ENCODE results near the gene USP36. TPM values are rescaled to one million over a fixed set of nuclear protein-coding genes. Genes with fewer than 3 reads are reported as not detected.

The USP36 gene
- total and polyA plus RNA-seq, 9 of the 15 experiments (the other 6 are each of a cell fraction or from before 2014, with no cell fraction given) = 6.4 to 72.8 (median 22.5) TPM

- TF ChIP-seq RBM15 (IDR thresholded peaks at IDR 0.05; ENCODE audit: insufficient read depth, low read length) (no peak), E2F6 (IDR thresholded peaks at IDR 0.05; ENCODE audit: borderline replicate concordance in 1 of 2, extremely low read depth in 1 of 2, insufficient read depth in 1 of 2, insufficient read length in 1 of 2, low read depth in 1 of 2, low read length in 1 of 2, poor library complexity in 1 of 2, severe bottlenecking in 1 of 2) (no peak), CBX2 (IDR thresholded peaks at IDR 0.05; ENCODE audit: insufficient read depth, low read length, poor library complexity, severe bottlenecking) (no peak), DLX4 (CRISPR knock-in tag; IDR thresholded peaks at IDR 0.05) (no peak), UBTF (IDR thresholded peaks at IDR 0.05; ENCODE audit: borderline replicate concordance in 1 of 2, low read depth in 2 of 2, low read length in 2 of 2) (no peak)
These were observed 35.8 kb downstream of the USP36 start (continued) for GRCh38 chr17:78804777-78805176.

Data from K562 (cell line).